Measurements from ENCODE around the gene SMURF1.
"Not testable (repeated sequence)": the region's sequence is repeated elsewhere in the genome, so short reads cannot be mapped to it uniquely, and the experiment has no call there.

The SMURF1 gene

GRCh38 chr7:99118077-99118476 lies 25.8 kb downstream of the SMURF1 start:
- no peak for DNase-seq

- DNase-seq = no peak
These were observed 27.8 kb downstream of the SMURF1 start for GRCh38 chr7:99116144-99116543.

GRCh38 chr7:99115379-99115778 lies 28.5 kb downstream of the SMURF1 start:
- DNase-seq = no peak

- DNase-seq = peak; percentile 8
These were observed 30.9 kb downstream of the SMURF1 start for GRCh38 chr7:99112979-99113378.

GRCh38 chr7:99112097-99112496 lies 31.8 kb downstream of the SMURF1 start:
- DNase-seq = no peak

- DNase-seq = no peak
These were observed 32.3 kb downstream of the SMURF1 start for GRCh38 chr7:99111591-99111990.

- DNase-seq = peak; percentile 91
These were observed 34.5 kb downstream of the SMURF1 start for GRCh38 chr7:99109108-99110051.

GRCh38 chr7:99108613-99109012 lies 35.3 kb downstream of the SMURF1 start:
- DNase-seq = no peak

- no peak for DNase-seq
These were observed 37.1 kb downstream of the SMURF1 start for GRCh38 chr7:99106821-99107241.

- no peak for DNase-seq
These were observed 37.5 kb downstream of the SMURF1 start for GRCh38 chr7:99106411-99106810.

- DNase-seq = no peak
These were observed 38.2 kb downstream of the SMURF1 start for GRCh38 chr7:99105756-99106155.

GRCh38 chr7:99104631-99105030 lies 39.3 kb downstream of the SMURF1 start:
- no peak for DNase-seq

GRCh38 chr7:99103836-99104235 lies 40.1 kb downstream of the SMURF1 start:
- not testable (repeated sequence) for DNase-seq

- no peak for DNase-seq
These were observed 40.9 kb downstream of the SMURF1 start for GRCh38 chr7:99102809-99103690.

GRCh38 chr7:99102361-99102760 lies 41.5 kb downstream of the SMURF1 start:
- no peak for DNase-seq

GRCh38 chr7:99101516-99101915 lies 42.4 kb downstream of the SMURF1 start:
- DNase-seq = not testable (repeated sequence)

GRCh38 chr7:99099499-99100077 lies 44.3 kb downstream of the SMURF1 start:
- DNase-seq = no peak

- DNase-seq = no peak
These were observed 44.9 kb downstream of the SMURF1 start for GRCh38 chr7:99098824-99099498.

- no peak for DNase-seq
These were observed 45.6 kb downstream of the SMURF1 start for GRCh38 chr7:99098286-99098823.

- DNase-seq = no peak
These were observed 46.2 kb downstream of the SMURF1 start for GRCh38 chr7:99097730-99098129.

- peak; percentile 9 for DNase-seq
These were observed 47.6 kb downstream of the SMURF1 start for GRCh38 chr7:99096124-99096887.

- peak; percentile 25 for DNase-seq
These were observed 48.2 kb downstream of the SMURF1 start for GRCh38 chr7:99095698-99096097.
